Measurements from ENCODE around the gene PTTG1IP. TPM values are rescaled to one million over a fixed set of nuclear protein-coding genes. Genes with fewer than 3 reads are reported as not detected.

PTTG1IP gene
- total and polyA plus RNA-seq, 2 of the 13 experiments (the other 11 are each of a cell fraction or from before 2014, with no cell fraction given) = 161 to 700 TPM

GRCh38 chr21:44840771-44841170 lies 32.7 kb downstream of the PTTG1IP start:
- Histone ChIP-seq H3K79me2 (ENCODE audit: insufficient read depth, low read length) (no peaks in the 10 kb centered on the region), H3K4me1 (ENCODE audit: insufficient read depth, low read length) (peaks cover 38% of the 10 kb centered on the region), H3K4me3 (replicated peaks in 1 of 3; ENCODE audit: insufficient read depth in 1 of 3, low read depth in 2 of 3, low read length in 3 of 3) (no peak overlapping the region), H2AFZ (ENCODE audit: low read length) (no peak overlapping the region), H3K27ac (ENCODE audit: extremely low read length, insufficient read depth, low read length) (no peak overlapping the region), H3K9me3 (ENCODE audit: low read length) (no peaks in the 10 kb centered on the region), H4K20me1 (ENCODE audit: insufficient read depth, low read length) (no peaks in the 10 kb centered on the region), H3K4me2 (ENCODE audit: low read depth, low read length) (no peak overlapping the region), H3K9ac (ENCODE audit: insufficient read depth, low read depth, low read length) (no peak overlapping the region), H3K27me3 (ENCODE audit: control insufficient read depth in 1 of 2, insufficient read depth in 2 of 2, low read length in 2 of 2) (peaks cover 2 to 51% of the 10 kb centered on the region in 2 experiments; a peak in 4 of 5 replicates), H3K36me3 (replicated peaks in 1 of 2; ENCODE audit: control insufficient read depth in 1 of 2, insufficient read depth in 2 of 2, low read length in 2 of 2) (no peaks in the 10 kb centered on the region)
- no peak for ATAC-seq
- BruUV-seq (replicated peaks) = no TSS peak
- intact Hi-C loops (cut with micrococcal nuclease; ENCODE audit: unreplicated experiment) = loop anchor here (10.0 kb wide), 1 partner anchor 74 kb away; no protein-coding TSS in a partner anchor
- ChIA-PET POLR2A (interaction anchor here (0.9 kb wide), 1 partner anchor 23 kb away, joined by 3 read pairs; the partner anchor contains the start of gene SUMO3), CTCF (ENCODE audit: low intra/inter-chr PET ratio, low total read pairs) (no interaction called here)
- in situ Hi-C loops (cut with HindIII; ENCODE audit: extremely low pct_ligation_motif_present, low pct_unique_long_range_greater_than_20kb) = no loop called here
- 42% methylated on average over 7 of the region's 11 CpGs for WGBS (ENCODE audit: low lambda C conversion rate)
- no peak for DNase-seq (ENCODE audit: low spot score)
- TF ChIP-seq FOXK1 (CRISPR knock-in tag; IDR thresholded peaks at IDR 0.05; ENCODE audit: borderline replicate concordance, low read depth) = no peak
- TF ChIP-seq ZHX2 (IDR thresholded peaks at IDR 0.05; ENCODE audit: low read depth) = no peak
- no peak for TF ChIP-seq ZHX2 (CRISPR knock-in tag; IDR thresholded peaks at IDR 0.05; ENCODE audit: borderline replicate concordance)
- no peak for TF ChIP-seq ZSCAN20 (CRISPR knock-in tag; IDR thresholded peaks at IDR 0.05; ENCODE audit: borderline replicate concordance)
- TF ChIP-seq MYC (CRISPR knock-in tag; IDR thresholded peaks at IDR 0.05; ENCODE audit: borderline replicate concordance) = no peak
- TF ChIP-seq ZBTB39 (CRISPR knock-in tag; IDR thresholded peaks at IDR 0.05) = no peak
- FAIRE-seq = no peak

All from HepG2 (cell line).